Bronchial epithelial cell (primary cell): ENCODE measurements around the gene IL12RB1. TPM values are rescaled to one million over a fixed set of nuclear protein-coding genes. Genes with fewer than 3 reads are reported as not detected.

Experiments
- DNase-seq: peaks from one replicate; pipeline ENCODE4 v3.0.0-alpha.2; 2010; ENCODE audit warnings: low read depth
- FAIRE-seq: peaks from 2 replicates; lab custom pipeline; 2011; peaks lifted over from hg19 to GRCh38; lab: Jason Lieb, UNC
- H3K27me3 ChIP-seq: 2 replicates; pipeline ENCODE4 v1.5.1; 2011; ENCODE audit warnings: low read length; ENCODE audit not compliant: control insufficient read depth, insufficient read depth
- H3K36me3 ChIP-seq: 2 replicates; pipeline ENCODE4 v1.5.1; 2011; ENCODE audit warnings: low read length; ENCODE audit not compliant: control insufficient read depth, insufficient read depth
- H3K4me3 ChIP-seq: 2 replicates; pipeline ENCODE4 v1.5.1; 2011; ENCODE audit warnings: mild to moderate bottlenecking, low read depth, low read length, control low read depth
- total RNA-seq: library from RNA; depleted of rRNA; stranded (reverse); fragments of >200 nt; gene quantifications from 2 replicates; pipeline ENCODE4 v1.2.1, GENCODE V29; 2014
- TF ChIP-seq, protein P1 (sequence below): IDR thresholded peaks from 2 replicates; pipeline ENCODE4 v1.5.1; 2011; ENCODE audit warnings: mild to moderate bottlenecking, moderate library complexity, low read length, control low read depth, inconsistent platforms; ENCODE audit not compliant: insufficient read depth, severe bottlenecking

IL12RB1 gene
- total RNA-seq, 1 donor from 2014 or later, result under 0.01 TPM

DNA sequence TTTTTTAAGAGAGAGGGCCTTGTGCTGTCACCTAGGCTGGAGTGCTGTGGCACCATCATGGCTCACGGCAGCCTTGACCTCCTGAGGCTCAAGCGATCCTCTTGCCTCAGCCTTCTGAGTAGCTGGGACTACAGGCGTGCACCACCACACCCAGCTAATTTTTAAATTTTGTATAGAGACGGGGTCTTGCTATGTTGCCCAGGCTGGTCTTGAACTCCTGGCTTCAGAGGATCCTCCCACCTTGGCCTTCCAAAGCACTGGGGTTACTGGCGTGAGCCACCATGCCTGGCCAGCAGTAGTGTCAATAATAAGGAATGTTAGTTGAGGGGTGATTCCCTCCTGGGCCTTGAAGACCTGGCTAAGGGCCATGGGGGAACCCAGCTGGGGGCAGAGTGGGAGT, 34.4 kb upstream of the IL12RB1 start:
- FAIRE-seq, result no peak
- Histone ChIP-seq H3K27me3 (no peaks in the 10 kb centered on the region), H3K36me3 (peaks cover 11% of the 10 kb centered on the region), H3K4me3 (no peak overlapping the region)
- DNase-seq, result no peak
- TF ChIP-seq, protein P1, sequence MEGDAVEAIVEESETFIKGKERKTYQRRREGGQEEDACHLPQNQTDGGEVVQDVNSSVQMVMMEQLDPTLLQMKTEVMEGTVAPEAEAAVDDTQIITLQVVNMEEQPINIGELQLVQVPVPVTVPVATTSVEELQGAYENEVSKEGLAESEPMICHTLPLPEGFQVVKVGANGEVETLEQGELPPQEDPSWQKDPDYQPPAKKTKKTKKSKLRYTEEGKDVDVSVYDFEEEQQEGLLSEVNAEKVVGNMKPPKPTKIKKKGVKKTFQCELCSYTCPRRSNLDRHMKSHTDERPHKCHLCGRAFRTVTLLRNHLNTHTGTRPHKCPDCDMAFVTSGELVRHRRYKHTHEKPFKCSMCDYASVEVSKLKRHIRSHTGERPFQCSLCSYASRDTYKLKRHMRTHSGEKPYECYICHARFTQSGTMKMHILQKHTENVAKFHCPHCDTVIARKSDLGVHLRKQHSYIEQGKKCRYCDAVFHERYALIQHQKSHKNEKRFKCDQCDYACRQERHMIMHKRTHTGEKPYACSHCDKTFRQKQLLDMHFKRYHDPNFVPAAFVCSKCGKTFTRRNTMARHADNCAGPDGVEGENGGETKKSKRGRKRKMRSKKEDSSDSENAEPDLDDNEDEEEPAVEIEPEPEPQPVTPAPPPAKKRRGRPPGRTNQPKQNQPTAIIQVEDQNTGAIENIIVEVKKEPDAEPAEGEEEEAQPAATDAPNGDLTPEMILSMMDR, result no peak

DNA sequence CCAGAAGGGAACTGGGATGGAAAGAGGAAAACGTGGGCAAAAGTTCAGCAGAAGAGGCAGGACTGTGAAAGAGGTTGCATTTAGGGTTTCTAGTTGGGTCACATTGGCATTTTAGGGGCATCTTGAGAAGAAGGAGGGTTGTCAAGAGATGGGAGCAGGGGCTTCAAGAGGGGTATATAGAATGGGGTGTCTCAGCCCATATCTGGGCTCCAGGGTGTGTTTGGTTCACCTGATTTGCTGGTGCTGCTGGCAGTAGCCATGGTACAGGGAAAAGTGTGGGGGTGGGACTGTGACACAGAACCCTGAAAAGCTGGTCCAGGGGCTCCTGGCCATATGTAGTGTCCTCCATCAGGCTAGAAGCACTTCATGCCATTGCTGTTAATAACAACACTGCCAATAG, 33.4 kb upstream of the IL12RB1 start:
- TF ChIP-seq, protein P1, result no peak
- DNase-seq, result no peak
- Histone ChIP-seq H3K4me3 (no peak overlapping the region), H3K36me3 (peaks cover 10% of the 10 kb centered on the region), H3K27me3 (no peaks in the 10 kb centered on the region)
- no peak for FAIRE-seq

DNA sequence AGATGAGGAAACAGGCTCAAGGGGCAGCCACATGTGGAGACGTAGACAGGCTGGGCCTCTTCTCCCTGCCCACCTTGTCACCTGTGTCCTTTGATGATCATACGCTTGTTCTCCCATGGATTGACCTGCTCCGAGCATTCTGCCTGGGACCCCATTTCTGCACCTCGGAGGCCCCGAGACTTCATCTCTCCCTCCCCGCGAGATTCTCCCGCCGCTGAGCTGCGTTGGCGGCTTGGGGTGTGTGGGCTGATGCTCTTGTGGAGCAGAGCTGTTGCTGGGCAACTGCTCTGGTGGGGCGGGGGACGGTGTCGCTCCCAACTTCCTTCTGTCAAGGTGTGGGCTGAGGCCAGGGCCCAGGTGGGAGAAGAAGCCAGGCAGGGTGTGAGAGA, 33.0 kb upstream of the IL12RB1 start:
- TF ChIP-seq, protein P1, result no peak
- Histone ChIP-seq H3K27me3 (no peaks in the 10 kb centered on the region), H3K36me3 (peaks cover 10% of the 10 kb centered on the region), H3K4me3 (no peak overlapping the region)
- DNase-seq (no peak), FAIRE-seq (no peak)

DNA sequence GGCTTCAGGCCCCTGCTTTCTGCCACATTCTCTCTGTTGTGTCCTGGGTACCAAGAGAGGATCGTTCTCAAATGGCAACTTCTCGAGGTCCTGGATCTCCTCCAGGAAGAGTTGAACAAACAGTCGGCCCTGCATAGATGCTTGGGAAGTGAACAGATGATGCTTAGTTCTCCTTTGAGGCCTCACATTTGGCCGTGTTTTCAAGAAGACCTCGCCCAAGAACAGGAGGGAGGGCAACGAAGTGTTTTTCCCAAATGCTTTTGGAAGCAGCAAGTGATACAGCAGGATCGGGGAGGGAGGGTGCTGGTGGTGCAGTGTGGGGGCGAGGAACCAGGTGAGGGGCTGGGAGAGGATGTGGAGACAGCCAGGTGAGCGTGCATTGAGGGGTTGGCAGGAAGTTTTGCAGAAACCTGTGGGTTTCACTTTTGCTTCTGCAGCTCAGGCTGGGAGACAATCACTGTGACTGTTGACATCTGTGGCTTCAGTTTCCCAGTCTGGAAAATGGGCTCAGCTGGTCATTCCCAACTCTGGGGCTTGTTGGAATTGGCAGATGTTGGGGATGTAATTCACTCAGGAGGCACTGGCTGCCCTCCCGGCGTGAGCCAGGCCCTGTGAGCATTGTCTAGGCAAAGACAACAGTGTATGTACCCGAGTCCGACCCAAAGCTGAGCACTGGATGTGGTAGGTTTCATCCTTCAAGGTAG, 32.4 kb upstream of the IL12RB1 start:
- no peak for DNase-seq
- H3K36me3 ChIP-seq, result peaks cover 7% of the 10 kb centered on the region
- H3K27me3 ChIP-seq, result no peaks in the 10 kb centered on the region
- H3K4me3 ChIP-seq, result no peak overlapping the region
- TF ChIP-seq, protein P1, result no peak
- no peak for FAIRE-seq

DNA sequence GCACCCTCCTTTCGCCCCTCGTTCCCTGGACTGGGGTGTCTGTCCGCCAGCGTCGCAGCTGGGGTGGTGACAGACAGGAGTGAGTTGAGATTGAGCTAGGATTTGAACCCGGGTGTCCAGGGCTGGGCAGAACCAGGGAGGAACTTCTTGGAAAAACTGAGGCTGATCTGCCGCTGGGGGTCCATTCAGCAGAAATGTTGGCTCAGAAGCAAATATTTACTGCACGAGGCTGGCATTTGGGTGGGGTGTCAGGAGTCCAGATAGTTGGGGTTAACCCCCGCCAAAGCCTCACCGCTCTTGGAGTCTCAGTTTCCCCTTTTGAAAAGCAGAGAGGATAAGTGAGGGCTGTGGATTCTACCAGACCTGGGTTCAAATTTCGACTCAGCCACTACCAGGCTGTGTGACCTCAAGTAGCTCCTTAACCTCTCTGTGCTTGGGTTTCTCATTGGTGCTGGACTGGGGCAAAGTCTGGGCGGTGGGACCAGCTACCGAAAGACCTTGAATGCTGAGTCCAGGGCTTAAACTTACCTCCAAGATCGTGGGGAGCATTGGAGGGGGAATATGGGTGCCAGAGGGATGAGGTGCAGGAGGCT, 31.8 kb upstream of the IL12RB1 start:
- FAIRE-seq (no peak), DNase-seq (no peak)
- peak overlapping the region; percentile 67 for H3K4me3 ChIP-seq
- H3K36me3 ChIP-seq, result peaks cover 7% of the 10 kb centered on the region
- TF ChIP-seq, protein P1, result no peak
- no peaks in the 10 kb centered on the region for H3K27me3 ChIP-seq
